Hematopoietic multipotent progenitor cell (in vitro differentiated cells): ENCODE measurements around the gene PDE9A. TPM values are rescaled to one million over a fixed set of nuclear protein-coding genes. Genes with fewer than 3 reads are reported as not detected.
"Not testable (repeated sequence)": the region's sequence is repeated elsewhere in the genome, so short reads cannot be mapped to it uniquely, and the experiment has no call there.

Source experiments
- DNase-seq, 3 donors: peaks; one replicate each; pipeline ENCODE4 v3.0.0-alpha.2; 2011 to 2015; ENCODE audit warnings: low read depth in 2 of 3, low spot score in 2 of 3
- total RNA-seq: library from RNA; depleted of rRNA; stranded (reverse); fragments of >200 nt; gene quantifications from one replicate; pipeline ENCODE4 v1.2.3, GENCODE V29; 2012

Gene PDE9A
- total RNA-seq, 1 donor, result 0.27 TPM

- DNase-seq, result no peak
Measured at GRCh38 chr21:42784896-42785451, 131.6 kb downstream of the PDE9A start.

GRCh38 chr21:42785666-42786427 is 132.4 kb downstream of the PDE9A start:
- no peak for DNase-seq

GRCh38 chr21:42786884-42787283 is 133.5 kb downstream of the PDE9A start:
- no peak for DNase-seq

- no peak for DNase-seq
Measured at GRCh38 chr21:42787613-42788012, 134.2 kb downstream of the PDE9A start.

GRCh38 chr21:42790520-42791065 is 137.2 kb downstream of the PDE9A start:
- DNase-seq, result no peak

GRCh38 chr21:42793774-42794173 is 140.4 kb downstream of the PDE9A start:
- no peak for DNase-seq

- no peak for DNase-seq
Measured at GRCh38 chr21:42794551-42794950, 141.1 kb downstream of the PDE9A start.

- DNase-seq, result no peak
Measured at GRCh38 chr21:42796327-42797062, 143.1 kb downstream of the PDE9A start.

GRCh38 chr21:42797522-42797921 is 144.1 kb downstream of the PDE9A start:
- no peak for DNase-seq

GRCh38 chr21:42798106-42798505 is 144.7 kb downstream of the PDE9A start:
- DNase-seq, result no peak

GRCh38 chr21:42799516-42799915 is 146.1 kb downstream of the PDE9A start:
- DNase-seq, result no peak

- DNase-seq, result peak in 2 of 3 donors; percentile 24 to 48
Measured at GRCh38 chr21:42799948-42800347, 146.5 kb downstream of the PDE9A start.

- not testable (repeated sequence) for DNase-seq
Measured at GRCh38 chr21:42801616-42802015, 148.2 kb downstream of the PDE9A start.

GRCh38 chr21:42806509-42807140 is 153.2 kb downstream of the PDE9A start:
- no peak for DNase-seq

- DNase-seq, result not testable (repeated sequence)
Measured at GRCh38 chr21:42807293-42807895, 154.0 kb downstream of the PDE9A start.

GRCh38 chr21:42807938-42808613 is 154.7 kb downstream of the PDE9A start:
- peak in 1 of 3 donors; percentile 46 for DNase-seq

GRCh38 chr21:42809171-42809570 is 155.8 kb downstream of the PDE9A start:
- DNase-seq, result no peak

- DNase-seq, result no peak
Measured at GRCh38 chr21:42809577-42810475, 156.4 kb downstream of the PDE9A start.

GRCh38 chr21:42811960-42812359 is 158.5 kb downstream of the PDE9A start:
- DNase-seq, result no peak
